Vagina (tissue), 2 donors: ENCODE data around the gene NEUROD4. TPM values are rescaled to one million over a fixed set of nuclear protein-coding genes. Genes with fewer than 3 reads are reported as not detected.
A peak's percentile ranks its signal among the peaks of the same experiment; 100 is the strongest.
"Not testable (repeated sequence)": the region's sequence is repeated elsewhere in the genome, so short reads cannot be mapped to it uniquely, and the experiment has no call there.

Experiments
- DNase-seq, 2 donors: peaks; one replicate each; pipeline ENCODE4 v3.0.0-alpha.2; 2017; ENCODE audit errors: extremely low spot score in 2 of 2
- H3K27ac ChIP-seq: fragments of 200-600 bp; sonication (generic); one replicate; pipeline ENCODE4 v1.5.1; 2019
- H3K27me3 ChIP-seq: fragments of 200-600 bp; sonication (generic); one replicate; pipeline ENCODE4 v1.5.1; 2019
- H3K36me3 ChIP-seq, 2 donors: fragments of 200-600 bp; sonication (generic); one replicate each; pipeline ENCODE4 v1.5.1; 2017 to 2019
- H3K4me1 ChIP-seq: fragments of 200-600 bp; sonication (generic); one replicate; pipeline ENCODE4 v1.5.1; 2019
- H3K4me3 ChIP-seq, 2 donors: fragments of 200-600 bp; sonication (generic); 1 replicate in 1 of 2; 2 replicates in 1 of 2; pipeline ENCODE4 v1.5.1; 2016 to 2019
- H3K9me3 ChIP-seq: fragments of 200-600 bp; sonication (generic); one replicate; pipeline ENCODE4 v1.5.1; 2019
- CTCF ChIP-seq, 3 experiments: fragments of 450-650 bp in 2 of 3; fragments of 200-600 bp in 1 of 3; sonication (generic) in 1 of 3; IDR thresholded peaks; one replicate each; pipeline ENCODE4 v1.5.1; 2017 to 2019; ENCODE audit warnings: antibody characterized with exemption in 3 of 3, mild to moderate bottlenecking in 2 of 3, moderate library complexity in 2 of 3
- POLR2A ChIP-seq, 2 donors: fragments of 450-650 bp; IDR thresholded peaks; one replicate each; pipeline ENCODE4 v1.6.1; 2017; ENCODE audit warnings: antibody characterized with exemption in 2 of 2, mild to moderate bottlenecking in 2 of 2, moderate library complexity in 2 of 2
- POLR2AphosphoS5 ChIP-seq, 2 donors: sonication (generic); formaldehyde crosslinking; IDR thresholded peaks; one replicate each; pipeline ENCODE4 v1.9.0; 2017; ENCODE audit warnings: antibody characterized with exemption in 2 of 2, mild to moderate bottlenecking in 2 of 2, low read depth in 1 of 2; ENCODE audit not compliant: insufficient read depth in 1 of 2
- intact Hi-C: fragments of 100-400 bp; cut with DNase I; formaldehyde crosslinking; loops from one replicate; pipeline ENCODE4 v1.15.1; 2023
- total RNA-seq: library from RNA; depleted of rRNA; stranded (reverse); fragments of >200 nt; gene quantifications from one replicate; pipeline ENCODE4 v1.2.3, GENCODE V29; 2016

The NEUROD4 gene
- total RNA-seq, 1 donor from 2014 or later = not detected

GRCh38 chr12:54984658-54985376 lies 35.0 kb upstream of the NEUROD4 start, which contains the start of gene TESPA1:
Gene TESPA1 (minus strand): TSS chr12:54984762. CDS start chr12:54974562, 10,200 bp downstream.
- Histone ChIP-seq H3K36me3 (no peaks in the 10 kb centered on the region), H3K27ac (peak within 1 kb of the TSS; percentile 54), H3K4me3 (peak within 1 kb of the TSS in 1 of 2 donors; percentile 7), H3K27me3 (no peaks in the 10 kb centered on the region), H3K9me3 (no peaks in the 10 kb centered on the region), H3K4me1 (peaks cover 12% of the 10 kb centered on the region)
- intact Hi-C loops = no loop called here
- TF ChIP-seq POLR2A (IDR thresholded peaks at IDR 0.05) (no peak), POLR2AphosphoS5 (IDR thresholded peaks at IDR 0.05; ENCODE audit: insufficient read depth in 1 of 2, low read depth in 1 of 2) (no peak), CTCF (IDR thresholded peaks at IDR 0.05) (no peak)
- no peak for DNase-seq

- H3K36me3 ChIP-seq, H3K4me3 ChIP-seq, intact Hi-C loops, H3K27me3 ChIP-seq, H3K9me3 ChIP-seq, DNase-seq, H3K27ac ChIP-seq: not testable (repeated sequence)
- H3K4me1 ChIP-seq = peaks cover 12% of the 10 kb centered on the region
Measured at GRCh38 chr12:54986773-54987172, 33.0 kb upstream of the NEUROD4 start.

- TF ChIP-seq CTCF (IDR thresholded peaks at IDR 0.05) (no peak), POLR2AphosphoS5 (IDR thresholded peaks at IDR 0.05; ENCODE audit: insufficient read depth in 1 of 2, low read depth in 1 of 2) (no peak), POLR2A (IDR thresholded peaks at IDR 0.05) (no peak)
- DNase-seq = no peak
Measured at GRCh38 chr12:54987611-54988231, 32.1 kb upstream of the NEUROD4 start.

GRCh38 chr12:54988402-54989054 lies 31.2 kb upstream of the NEUROD4 start:
- Histone ChIP-seq H3K4me1 (peaks cover 12% of the 10 kb centered on the region), H3K27ac (peak overlapping the region; percentile 18), H3K36me3 (no peaks in the 10 kb centered on the region), H3K9me3 (no peaks in the 10 kb centered on the region), H3K4me3 (no peak overlapping the region), H3K27me3 (no peaks in the 10 kb centered on the region)
- TF ChIP-seq CTCF (IDR thresholded peaks at IDR 0.05) (no peak), POLR2AphosphoS5 (IDR thresholded peaks at IDR 0.05; ENCODE audit: insufficient read depth in 1 of 2, low read depth in 1 of 2) (no peak), POLR2A (IDR thresholded peaks at IDR 0.05) (no peak)
- no peak for DNase-seq
- intact Hi-C loops = no loop called here

More at GRCh38 chr12:54987611-54988231, 32.1 kb upstream of the NEUROD4 start:
- intact Hi-C loops = no loop called here
- no peak overlapping the region for H3K4me3 ChIP-seq
- H3K27ac ChIP-seq = no peak overlapping the region
- H3K36me3 ChIP-seq = no peaks in the 10 kb centered on the region
- H3K27me3 ChIP-seq = no peaks in the 10 kb centered on the region
- H3K9me3 ChIP-seq = no peaks in the 10 kb centered on the region
- H3K4me1 ChIP-seq = peaks cover 12% of the 10 kb centered on the region

- H3K27ac ChIP-seq = no peak overlapping the region
- intact Hi-C loops = no loop called here
- no peak for DNase-seq
- no peaks in the 10 kb centered on the region for H3K27me3 ChIP-seq
- H3K9me3 ChIP-seq = no peaks in the 10 kb centered on the region
- TF ChIP-seq CTCF (IDR thresholded peaks at IDR 0.05) = no peak
- TF ChIP-seq POLR2AphosphoS5 (IDR thresholded peaks at IDR 0.05; ENCODE audit: insufficient read depth in 1 of 2, low read depth in 1 of 2) = no peak
- TF ChIP-seq POLR2A (IDR thresholded peaks at IDR 0.05) = no peak
- peaks cover 12% of the 10 kb centered on the region for H3K4me1 ChIP-seq
- no peaks in the 10 kb centered on the region for H3K36me3 ChIP-seq
- H3K4me3 ChIP-seq = no peak overlapping the region
Measured at GRCh38 chr12:54989829-54990228, 29.9 kb upstream of the NEUROD4 start.
